ENCODE measurements around the gene BMERB1.
"Not testable (repeated sequence)": the region's sequence is repeated elsewhere in the genome, so short reads cannot be mapped to it uniquely, and the experiment has no call there.

The BMERB1 gene

DNA sequence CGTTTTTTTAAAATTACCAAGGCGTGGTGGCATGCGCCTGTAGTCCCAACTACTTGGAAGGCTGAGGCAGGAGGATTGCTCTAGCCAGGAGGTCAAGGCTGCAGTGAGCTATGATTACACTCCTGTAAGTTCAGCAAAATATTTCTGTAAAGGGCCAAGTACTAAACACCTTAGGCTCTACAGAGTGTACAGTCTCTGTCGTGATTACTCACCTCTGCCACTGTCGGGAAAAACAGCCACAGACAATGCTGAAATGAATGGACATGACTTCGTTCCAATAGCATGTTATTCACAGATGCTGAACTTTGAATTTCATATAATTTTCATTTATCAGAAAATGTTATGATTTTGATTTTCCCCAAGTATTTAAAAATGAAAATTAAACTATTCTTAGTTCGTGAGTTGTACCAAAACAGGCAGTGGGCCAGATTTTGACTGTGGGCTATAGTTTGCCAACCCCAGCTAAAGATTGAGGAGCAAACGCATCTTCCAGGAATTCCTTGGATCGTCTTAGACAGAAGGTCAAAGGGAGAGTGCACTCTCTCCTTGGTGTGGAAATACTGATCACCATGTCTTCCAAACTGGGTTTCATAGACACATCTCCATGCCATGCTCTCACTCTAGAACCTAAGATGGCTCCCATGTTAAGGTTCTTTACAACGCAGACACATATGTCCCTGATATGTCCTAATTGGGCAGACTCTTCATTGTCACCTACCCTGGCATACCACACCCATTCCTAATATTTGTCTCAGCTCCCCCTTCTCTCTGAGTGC is 119.1 kb downstream of the BMERB1 start:
- Histone ChIP-seq H3K27me3 (ENCODE audit: control insufficient read depth in 1 of 2, insufficient read depth in 2 of 2, low read length in 2 of 2) (no peaks in the 10 kb centered on the region), H3K4me1 (ENCODE audit: insufficient read depth, low read length) (no peaks in the 10 kb centered on the region), H3K9me3 (ENCODE audit: low read length) (no peaks in the 10 kb centered on the region), H3K4me3 (ENCODE audit: low read depth in 1 of 2, low read length in 2 of 2) (no peak overlapping the region), H3K27ac (ENCODE audit: low read depth, low read length) (no peak overlapping the region), H3K9ac (ENCODE audit: low read length) (no peak overlapping the region), H3K36me3 (ENCODE audit: insufficient read depth, low read length) (no peaks in the 10 kb centered on the region)

DNA sequence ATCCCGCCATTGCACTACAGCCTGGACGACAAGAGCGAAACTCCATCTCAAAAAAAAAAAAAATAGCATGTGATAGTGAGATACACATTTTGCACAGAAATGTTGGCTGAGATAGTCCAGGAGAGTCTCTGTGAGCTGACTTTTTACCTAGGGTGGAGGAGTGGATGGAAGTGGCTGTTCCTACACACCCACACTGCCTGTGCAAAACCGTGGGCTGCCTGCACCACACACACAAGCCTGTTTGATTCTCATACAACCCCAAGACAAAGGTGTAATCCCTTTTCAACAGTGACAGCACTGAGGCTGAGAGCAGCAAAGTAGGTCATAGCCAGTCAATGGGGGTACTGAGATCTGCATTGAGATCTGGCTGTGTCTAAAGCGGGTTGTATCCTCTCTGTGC is 121.7 kb downstream of the BMERB1 start:
- no peak overlapping the region for H3K4me3 ChIP-seq (ENCODE audit: low read depth in 1 of 2, low read length in 2 of 2)
- no peak overlapping the region for H3K9ac ChIP-seq (ENCODE audit: low read length)
- H3K27ac ChIP-seq (ENCODE audit: low read depth, low read length), result no peak overlapping the region
- no peaks in the 10 kb centered on the region for H3K27me3 ChIP-seq (ENCODE audit: control insufficient read depth in 1 of 2, insufficient read depth in 2 of 2, low read length in 2 of 2)
- no peaks in the 10 kb centered on the region for H3K4me1 ChIP-seq (ENCODE audit: insufficient read depth, low read length)
- no peaks in the 10 kb centered on the region for H3K36me3 ChIP-seq (ENCODE audit: insufficient read depth, low read length)
- H3K9me3 ChIP-seq (ENCODE audit: low read length), result no peaks in the 10 kb centered on the region

DNA sequence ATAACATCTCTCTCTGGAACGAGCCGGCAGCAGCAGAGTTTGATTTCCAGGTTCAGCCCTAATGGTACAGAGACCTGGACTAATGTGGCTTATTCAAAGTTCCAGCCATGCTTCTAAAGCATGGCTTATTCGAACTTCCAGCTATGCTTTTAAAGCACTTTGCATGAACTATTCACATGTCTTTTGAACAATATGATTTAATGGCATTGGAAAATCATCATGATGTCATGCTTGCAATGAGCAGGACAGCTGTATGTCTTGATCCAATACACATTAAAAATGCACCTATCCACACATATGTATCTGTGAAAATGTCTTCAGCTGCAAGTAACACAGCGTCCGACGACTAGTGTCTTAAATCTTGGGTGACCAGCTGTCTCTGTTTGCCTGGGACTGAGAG is 122.9 kb downstream of the BMERB1 start:
- no peak overlapping the region for H3K4me3 ChIP-seq (ENCODE audit: low read depth in 1 of 2, low read length in 2 of 2)
- H3K36me3 ChIP-seq (ENCODE audit: insufficient read depth, low read length), result no peaks in the 10 kb centered on the region
- no peaks in the 10 kb centered on the region for H3K27me3 ChIP-seq (ENCODE audit: control insufficient read depth in 1 of 2, insufficient read depth in 2 of 2, low read length in 2 of 2)
- no peaks in the 10 kb centered on the region for H3K4me1 ChIP-seq (ENCODE audit: insufficient read depth, low read length)
- no peaks in the 10 kb centered on the region for H3K9me3 ChIP-seq (ENCODE audit: low read length)
- no peak overlapping the region for H3K9ac ChIP-seq (ENCODE audit: low read length)
- H3K27ac ChIP-seq (ENCODE audit: low read depth, low read length), result no peak overlapping the region

DNA sequence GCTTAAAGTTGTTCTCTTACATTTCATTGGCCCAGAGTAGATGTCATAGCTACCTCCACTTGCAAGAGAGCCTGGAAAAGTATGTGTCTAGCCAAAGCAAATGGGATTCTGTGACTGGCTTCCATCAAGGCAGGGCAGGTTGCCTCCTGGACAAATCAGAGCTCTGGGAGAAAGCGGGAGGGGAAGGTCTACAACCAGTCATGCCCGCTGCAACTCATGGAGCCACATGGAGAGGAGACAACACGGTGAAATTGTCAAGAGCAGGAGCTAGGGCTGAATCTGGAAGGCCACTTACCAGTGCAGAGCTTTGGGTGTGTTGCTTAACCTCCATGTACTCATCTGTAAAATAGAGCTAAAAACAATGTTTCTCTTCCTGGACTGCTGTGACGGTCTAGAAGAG is 124.8 kb downstream of the BMERB1 start:
- no peaks in the 10 kb centered on the region for H3K36me3 ChIP-seq (ENCODE audit: insufficient read depth, low read length)
- H3K9me3 ChIP-seq (ENCODE audit: low read length), result no peaks in the 10 kb centered on the region
- H3K4me1 ChIP-seq (ENCODE audit: insufficient read depth, low read length), result no peaks in the 10 kb centered on the region
- no peak overlapping the region for H3K4me3 ChIP-seq (ENCODE audit: low read depth in 1 of 2, low read length in 2 of 2)
- no peaks in the 10 kb centered on the region for H3K27me3 ChIP-seq (ENCODE audit: control insufficient read depth in 1 of 2, insufficient read depth in 2 of 2, low read length in 2 of 2)
- no peak overlapping the region for H3K27ac ChIP-seq (ENCODE audit: low read depth, low read length)
- H3K9ac ChIP-seq (ENCODE audit: low read length), result no peak overlapping the region

DNA sequence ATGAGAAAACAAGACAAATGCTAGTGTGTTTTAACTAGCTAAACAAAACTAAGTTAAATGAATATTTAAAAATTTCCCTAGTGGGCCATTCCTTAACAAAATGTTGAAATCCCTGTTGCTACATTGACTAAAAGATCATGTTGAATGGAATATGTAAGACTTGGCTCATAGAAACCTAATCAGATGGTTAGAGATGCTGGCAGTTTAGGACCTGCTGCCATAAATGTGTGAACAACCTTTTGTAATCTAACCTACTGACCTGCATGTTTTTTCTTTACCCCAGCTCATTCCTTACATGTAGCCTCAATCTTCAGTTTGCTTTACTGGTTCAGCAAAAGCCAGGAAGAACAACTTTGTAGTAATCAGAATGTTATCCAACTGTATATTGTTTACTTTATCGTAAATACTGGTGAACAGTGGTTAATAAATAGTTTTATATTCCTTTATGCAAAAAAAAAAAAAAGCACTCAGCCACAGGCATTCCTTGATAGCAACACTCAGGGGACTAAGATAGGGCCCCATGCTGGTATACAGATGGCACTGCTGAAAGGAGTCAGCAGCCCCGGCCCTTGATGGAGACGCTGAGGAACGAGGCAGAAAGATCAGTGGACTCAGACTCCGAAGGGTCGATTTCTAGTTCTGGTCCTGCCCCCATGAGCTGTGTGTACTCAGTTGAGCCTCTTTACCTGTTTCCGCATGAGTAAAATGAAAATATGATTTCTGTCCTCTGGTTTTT is 130.4 kb downstream of the BMERB1 start:
- Histone ChIP-seq H3K4me1 (ENCODE audit: insufficient read depth, low read length) (no peaks in the 10 kb centered on the region), H3K4me3 (ENCODE audit: low read depth in 1 of 2, low read length in 2 of 2) (no peak overlapping the region), H3K27me3 (ENCODE audit: control insufficient read depth in 1 of 2, insufficient read depth in 2 of 2, low read length in 2 of 2) (no peaks in the 10 kb centered on the region), H3K27ac (ENCODE audit: low read depth, low read length) (no peak overlapping the region), H3K9me3 (ENCODE audit: low read length) (no peaks in the 10 kb centered on the region), H3K9ac (ENCODE audit: low read length) (no peak overlapping the region), H3K36me3 (ENCODE audit: insufficient read depth, low read length) (peaks cover 6% of the 10 kb centered on the region)

DNA sequence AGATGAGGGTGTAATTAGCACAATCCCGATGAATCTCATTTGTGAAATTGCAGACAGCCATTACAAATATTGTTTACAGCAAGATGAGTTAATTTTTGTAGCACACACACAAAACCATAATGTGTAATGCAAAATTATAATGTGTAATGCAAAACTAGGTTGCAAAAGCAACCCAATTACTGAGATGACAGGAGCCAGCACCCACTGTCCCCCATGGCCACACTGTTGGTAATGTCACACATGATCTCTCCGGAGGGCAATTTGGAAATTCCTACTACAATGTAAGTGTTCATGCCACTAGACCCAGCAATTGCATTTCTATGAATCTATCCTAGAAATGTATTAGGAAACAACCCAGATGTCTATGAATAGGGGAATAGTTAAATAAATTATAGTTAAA is 131.7 kb downstream of the BMERB1 start:
- Histone ChIP-seq H3K36me3 (ENCODE audit: insufficient read depth, low read length) (peaks cover 6% of the 10 kb centered on the region), H3K27me3 (ENCODE audit: control insufficient read depth in 1 of 2, insufficient read depth in 2 of 2, low read length in 2 of 2) (no peaks in the 10 kb centered on the region), H3K9me3 (ENCODE audit: low read length) (no peaks in the 10 kb centered on the region), H3K27ac (ENCODE audit: low read depth, low read length) (no peak overlapping the region), H3K4me1 (ENCODE audit: insufficient read depth, low read length) (no peaks in the 10 kb centered on the region), H3K9ac (ENCODE audit: low read length) (no peak overlapping the region), H3K4me3 (ENCODE audit: low read depth in 1 of 2, low read length in 2 of 2) (no peak overlapping the region)

DNA sequence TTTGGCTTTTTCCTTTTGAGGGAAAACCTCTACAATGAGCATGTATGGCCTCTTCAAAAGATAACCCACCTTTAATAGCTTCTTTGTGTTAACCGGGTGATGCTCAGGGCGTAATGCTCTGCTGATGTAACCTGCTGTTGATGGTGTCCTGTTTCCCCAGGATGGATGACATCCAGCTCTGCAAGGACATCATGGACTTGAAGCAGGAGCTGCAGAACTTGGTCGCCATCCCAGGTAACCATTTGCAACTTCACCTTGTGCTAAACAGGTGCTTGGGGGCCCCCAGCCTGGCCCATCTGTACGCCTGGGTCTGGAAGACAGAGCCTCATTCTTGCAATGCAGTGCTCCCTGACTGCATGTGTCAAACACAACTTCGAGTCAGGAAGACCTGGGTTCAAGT is 133.4 kb downstream of the BMERB1 start:
- H3K9me3 ChIP-seq (ENCODE audit: low read length), result no peaks in the 10 kb centered on the region
- H3K36me3 ChIP-seq (ENCODE audit: insufficient read depth, low read length), result peaks cover 6% of the 10 kb centered on the region
- no peak overlapping the region for H3K4me3 ChIP-seq (ENCODE audit: low read depth in 1 of 2, low read length in 2 of 2)
- H3K9ac ChIP-seq (ENCODE audit: low read length), result no peak overlapping the region
- no peak overlapping the region for H3K27ac ChIP-seq (ENCODE audit: low read depth, low read length)
- H3K27me3 ChIP-seq (ENCODE audit: control insufficient read depth in 1 of 2, insufficient read depth in 2 of 2, low read length in 2 of 2), result no peaks in the 10 kb centered on the region
- no peaks in the 10 kb centered on the region for H3K4me1 ChIP-seq (ENCODE audit: insufficient read depth, low read length)

DNA sequence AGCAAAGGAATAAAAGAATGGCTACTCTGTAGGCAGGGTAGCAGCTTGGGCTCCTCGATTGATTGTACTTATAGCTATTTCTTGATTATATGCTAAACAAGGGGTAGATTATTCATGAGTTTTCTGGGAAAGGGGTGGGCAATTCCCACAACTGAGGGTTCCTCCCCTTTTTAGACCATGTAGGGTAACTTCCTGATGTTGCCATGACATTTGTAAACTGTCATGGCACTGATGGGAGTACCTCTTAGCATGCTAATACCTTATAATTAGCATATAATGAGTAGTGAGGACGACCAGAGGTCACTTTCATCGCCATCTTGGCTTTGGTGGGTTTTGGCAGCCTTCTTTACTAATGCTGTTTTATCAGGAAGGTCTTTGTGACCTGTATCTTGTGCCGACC is 136.3 kb downstream of the BMERB1 start:
- H3K36me3 ChIP-seq (ENCODE audit: insufficient read depth, low read length); H3K9me3 ChIP-seq (ENCODE audit: low read length); H3K27ac ChIP-seq (ENCODE audit: low read depth, low read length); H3K9ac ChIP-seq (ENCODE audit: low read length); H3K27me3 ChIP-seq (ENCODE audit: control insufficient read depth in 1 of 2, insufficient read depth in 2 of 2, low read length in 2 of 2); H3K4me3 ChIP-seq (ENCODE audit: low read depth in 1 of 2, low read length in 2 of 2); H3K4me1 ChIP-seq (ENCODE audit: insufficient read depth, low read length): not testable (repeated sequence)

DNA sequence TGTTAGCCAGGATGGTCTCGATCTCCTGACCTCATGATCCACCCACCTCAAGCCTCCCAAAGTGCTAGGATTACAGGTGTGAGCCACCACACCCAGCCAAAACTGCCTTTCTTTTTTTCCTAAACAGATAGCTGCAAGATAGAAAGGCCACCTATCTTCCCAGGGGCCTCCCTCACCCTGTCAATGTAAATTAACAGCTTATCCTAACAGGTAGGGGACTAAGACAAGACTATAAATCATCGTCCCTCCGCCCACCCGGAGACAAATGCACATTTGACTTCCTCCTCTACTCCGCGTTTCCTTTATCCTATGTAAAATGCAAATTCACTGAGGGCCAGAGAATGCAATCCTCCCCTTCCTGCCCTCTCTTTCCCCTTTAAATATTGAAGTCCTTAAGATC is 137.2 kb downstream of the BMERB1 start:
- no peaks in the 10 kb centered on the region for H3K4me1 ChIP-seq (ENCODE audit: insufficient read depth, low read length)
- no peaks in the 10 kb centered on the region for H3K27me3 ChIP-seq (ENCODE audit: control insufficient read depth in 1 of 2, insufficient read depth in 2 of 2, low read length in 2 of 2)
- H3K27ac ChIP-seq (ENCODE audit: low read depth, low read length), result no peak overlapping the region

DNA sequence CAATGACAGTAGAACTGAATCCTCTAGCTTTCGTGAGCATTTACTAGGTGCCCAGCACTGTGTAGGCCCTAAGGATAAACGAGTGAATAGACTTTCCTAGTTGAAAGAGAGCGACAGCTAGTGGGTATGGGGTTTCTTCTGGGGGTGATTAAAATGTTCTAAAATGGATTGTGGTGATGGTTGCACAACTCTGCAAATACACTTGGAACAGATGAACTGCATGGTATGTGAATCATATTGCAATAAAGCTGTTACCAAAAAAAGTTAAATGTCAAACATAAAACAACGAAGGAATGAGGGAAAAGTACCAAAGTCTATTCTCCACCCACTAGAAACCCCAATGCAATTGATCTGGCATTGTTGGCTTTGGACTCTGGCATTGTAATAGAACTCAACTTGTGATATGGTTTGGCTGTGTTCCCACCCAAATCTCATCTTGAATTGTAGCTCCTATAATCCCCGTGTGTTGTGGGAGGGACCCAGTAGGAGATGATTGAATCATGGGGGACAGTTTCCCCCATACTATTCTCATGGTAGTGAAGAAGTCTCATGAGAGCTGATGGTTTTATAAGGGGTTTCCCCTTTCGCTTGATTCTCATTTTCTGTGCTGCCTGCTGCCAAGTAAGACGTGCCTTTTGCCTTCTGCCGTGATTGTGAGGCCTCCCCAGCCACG is 138.1 kb downstream of the BMERB1 start:
- H3K4me3 ChIP-seq (ENCODE audit: low read depth in 1 of 2, low read length in 2 of 2), result no peak overlapping the region

More for the DNA sequence above, 137.2 kb downstream of the BMERB1 start:
- no peak overlapping the region for H3K4me3 ChIP-seq (ENCODE audit: low read depth in 1 of 2, low read length in 2 of 2)
- peaks cover 6% of the 10 kb centered on the region for H3K36me3 ChIP-seq (ENCODE audit: insufficient read depth, low read length)
- H3K9me3 ChIP-seq (ENCODE audit: low read length), result no peaks in the 10 kb centered on the region
- no peak overlapping the region for H3K9ac ChIP-seq (ENCODE audit: low read length)

DNA sequence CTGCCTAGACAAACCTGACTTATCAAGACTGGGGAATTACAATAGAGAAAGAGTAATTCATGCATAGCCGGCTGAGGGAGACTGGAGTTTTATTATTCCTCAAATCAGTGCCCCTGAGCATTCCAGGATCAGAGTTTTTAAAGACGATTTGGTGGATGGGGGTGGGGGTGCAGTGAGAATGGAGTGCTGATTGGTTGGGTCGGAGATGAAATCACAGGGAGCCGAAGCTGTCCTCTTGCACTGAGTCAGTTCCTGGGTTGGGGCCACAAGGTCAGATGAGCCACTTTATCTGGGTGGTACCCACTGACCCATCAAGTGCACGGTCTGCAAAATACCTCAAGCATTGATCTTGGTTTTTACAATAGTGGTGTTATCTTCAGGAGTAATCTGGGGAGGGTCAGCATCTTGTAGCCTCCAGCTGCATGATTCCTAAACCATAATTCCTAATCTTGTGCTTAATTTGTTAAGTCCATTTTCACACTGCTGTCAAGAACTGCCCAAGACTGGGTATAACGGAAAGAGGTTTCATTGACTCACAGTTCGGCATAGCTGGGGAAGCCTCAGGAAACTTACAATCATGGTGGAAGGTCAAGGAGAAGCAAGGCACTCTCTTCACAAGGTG is 139.0 kb downstream of the BMERB1 start:
- Histone ChIP-seq H3K4me3 (ENCODE audit: low read depth in 1 of 2, low read length in 2 of 2) (no peak overlapping the region), H3K9me3 (ENCODE audit: low read length) (no peaks in the 10 kb centered on the region), H3K27ac (ENCODE audit: low read depth, low read length) (no peak overlapping the region), H3K9ac (ENCODE audit: low read length) (no peak overlapping the region), H3K4me1 (ENCODE audit: insufficient read depth, low read length) (no peaks in the 10 kb centered on the region), H3K36me3 (ENCODE audit: insufficient read depth, low read length) (no peaks in the 10 kb centered on the region), H3K27me3 (ENCODE audit: control insufficient read depth in 1 of 2, insufficient read depth in 2 of 2, low read length in 2 of 2) (no peaks in the 10 kb centered on the region)

More for the DNA sequence above, 138.1 kb downstream of the BMERB1 start:
- H3K36me3 ChIP-seq (ENCODE audit: insufficient read depth, low read length), result peaks cover 6% of the 10 kb centered on the region
- H3K27ac ChIP-seq (ENCODE audit: low read depth, low read length), result no peak overlapping the region
- no peaks in the 10 kb centered on the region for H3K4me1 ChIP-seq (ENCODE audit: insufficient read depth, low read length)
- H3K9ac ChIP-seq (ENCODE audit: low read length), result no peak overlapping the region
- no peaks in the 10 kb centered on the region for H3K27me3 ChIP-seq (ENCODE audit: control insufficient read depth in 1 of 2, insufficient read depth in 2 of 2, low read length in 2 of 2)
- H3K9me3 ChIP-seq (ENCODE audit: low read length), result no peaks in the 10 kb centered on the region
